ENCODE data around the gene EIF2S1. TPM values are rescaled to one million over a fixed set of nuclear protein-coding genes. Genes with fewer than 3 reads are reported as not detected.

Gene EIF2S1
- total RNA-seq, 2 experiments from 2014 or later, result 120 to 129 TPM

GRCh38 chr14:67352055-67352454 lies 8.1 kb upstream of the EIF2S1 start:
- Mint-ChIP-seq H3K4me3 (no peak overlapping the region), H3K36me3 (ENCODE audit: low read depth) (peaks cover 21% of the 10 kb centered on the region), H3K9me3 (no peaks in the 10 kb centered on the region), H3K27me3 (no peaks in the 10 kb centered on the region), H3K27ac (no peak overlapping the region), H3K4me1 (peaks cover 11% of the 10 kb centered on the region)
- no peak for DNase-seq
- POLR2A ChIA-PET, result no interaction called here
- CTCF ChIA-PET, result interaction anchor here (4.0 kb wide), 1 partner anchor 8 kb away, joined by 15 read pairs; the partner anchor contains the start of genes ATP6V1D and EIF2S1

- Mint-ChIP-seq H3K27me3 (no peaks in the 10 kb centered on the region), H3K36me3 (ENCODE audit: low read depth) (peaks cover 14% of the 10 kb centered on the region), H3K4me3 (peak overlapping the region; percentile 99), H3K4me1 (peaks cover 43% of the 10 kb centered on the region), H3K27ac (no peak overlapping the region), H3K9me3 (no peaks in the 10 kb centered on the region)
- ChIA-PET POLR2A (no interaction called here), CTCF (no interaction called here)
- DNase-seq, result no peak
These were observed 2.8 kb upstream of the EIF2S1 start for GRCh38 chr14:67357186-67357968.

- Mint-ChIP-seq H3K36me3 (ENCODE audit: low read depth) (peaks cover 15% of the 10 kb centered on the region), H3K27ac (no peak overlapping the region)
- POLR2A ChIA-PET, result no interaction called here
These were observed 2.2 kb upstream of the EIF2S1 start for GRCh38 chr14:67357969-67358354.

GRCh38 chr14:67358924-67359774 lies 979 bp upstream of the EIF2S1 start:
- H3K36me3 Mint-ChIP-seq (ENCODE audit: low read depth), result peaks cover 20% of the 10 kb centered on the region
- POLR2A ChIA-PET, result interaction anchor here (0.6 to 2.1 kb wide), 23 partner anchors 9 to 852 kb away, joined by 3 to 11 read pairs (median 5); partner anchors contain the start of genes GPHN, PIGH, RDH11 and ZFYVE26
- H3K9me3 Mint-ChIP-seq, result no peaks in the 10 kb centered on the region
- CTCF ChIA-PET, result interaction anchor here (0.6 to 1.9 kb wide), 36 partner anchors 9 to 999 kb away, joined by 3 to 15 read pairs (median 4); partner anchors contain the start of genes ARG2, GPHN, PALS1 and PIGH
- peak overlapping the region; percentile 97 for H3K27ac Mint-ChIP-seq
- no peak for DNase-seq
- H3K27me3 Mint-ChIP-seq, result no peaks in the 10 kb centered on the region
- peaks cover 58% of the 10 kb centered on the region for H3K4me1 Mint-ChIP-seq
- H3K4me3 Mint-ChIP-seq, result peak overlapping the region; percentile 99

More at GRCh38 chr14:67357969-67358354, 2.2 kb upstream of the EIF2S1 start:
- no peak for DNase-seq
- Mint-ChIP-seq H3K4me1 (peaks cover 48% of the 10 kb centered on the region), H3K27me3 (no peaks in the 10 kb centered on the region), H3K4me3 (peak overlapping the region; percentile 99), H3K9me3 (no peaks in the 10 kb centered on the region)
- CTCF ChIA-PET, result no interaction called here

GRCh38 chr14:67360470-67361206 lies 510 bp downstream of the EIF2S1 start:
- CTCF ChIA-PET, result interaction anchor here (0.9 to 1.9 kb wide), 26 partner anchors 9 to 853 kb away, joined by 3 to 15 read pairs (median 4); partner anchors contain the start of genes ARG2, GPHN, PALS1 and PIGH
- POLR2A ChIA-PET, result interaction anchor here (0.5 to 2.1 kb wide), 16 partner anchors 9 to 853 kb away, joined by 3 to 11 read pairs (median 6); partner anchors contain the start of genes GPHN, PIGH, RDH11 and ZFYVE26
- Mint-ChIP-seq H3K4me3 (peak overlapping the region; percentile 99), H3K36me3 (ENCODE audit: low read depth) (peaks cover 33% of the 10 kb centered on the region), H3K27ac (peak overlapping the region; percentile 97), H3K4me1 (peaks cover 66% of the 10 kb centered on the region), H3K9me3 (no peaks in the 10 kb centered on the region), H3K27me3 (no peaks in the 10 kb centered on the region)
- no peak for DNase-seq

GRCh38 chr14:67365476-67365875 lies 5.3 kb downstream of the EIF2S1 start:
- CTCF ChIA-PET, result no interaction called here
- POLR2A ChIA-PET, result no interaction called here
- H3K27ac Mint-ChIP-seq, result no peak overlapping the region
- DNase-seq, result no peak
- H3K27me3 Mint-ChIP-seq, result no peaks in the 10 kb centered on the region
- H3K4me3 Mint-ChIP-seq, result no peak overlapping the region
- H3K9me3 Mint-ChIP-seq, result no peaks in the 10 kb centered on the region
- H3K4me1 Mint-ChIP-seq, result peaks cover 49% of the 10 kb centered on the region
- H3K36me3 Mint-ChIP-seq (ENCODE audit: low read depth), result peaks cover 60% of the 10 kb centered on the region

- peaks cover 60% of the 10 kb centered on the region for H3K36me3 Mint-ChIP-seq (ENCODE audit: low read depth)
- H3K27me3 Mint-ChIP-seq, result no peaks in the 10 kb centered on the region
- POLR2A ChIA-PET, result interaction anchor here (1.3 kb wide), 1 partner anchor 11 kb away, joined by 6 read pairs; the partner anchor contains the start of genes ATP6V1D and EIF2S1
- DNase-seq, result no peak
- H3K9me3 Mint-ChIP-seq, result no peaks in the 10 kb centered on the region
- no peak overlapping the region for H3K4me3 Mint-ChIP-seq
- H3K27ac Mint-ChIP-seq, result no peak overlapping the region
- CTCF ChIA-PET, result interaction anchor here (0.7 to 1.8 kb wide), 2 partner anchors 9 to 11 kb away, joined by 3 to 6 read pairs; partner anchors contain the start of gene ATP6V1D
- H3K4me1 Mint-ChIP-seq, result peaks cover 33% of the 10 kb centered on the region
These were observed 10.7 kb downstream of the EIF2S1 start for GRCh38 chr14:67370830-67371229.

- ChIA-PET CTCF (interaction anchor here (0.7 to 1.8 kb wide), 2 partner anchors 10 to 12 kb away, joined by 3 to 6 read pairs; partner anchors contain the start of gene ATP6V1D), POLR2A (interaction anchor here (1.3 to 1.9 kb wide), 2 partner anchors 11 to 12 kb away, joined by 6 read pairs; partner anchors contain the start of genes ATP6V1D and EIF2S1)
- Mint-ChIP-seq H3K4me1 (peaks cover 33% of the 10 kb centered on the region), H3K27me3 (no peaks in the 10 kb centered on the region), H3K36me3 (ENCODE audit: low read depth) (peaks cover 56% of the 10 kb centered on the region), H3K9me3 (no peaks in the 10 kb centered on the region), H3K4me3 (no peak overlapping the region), H3K27ac (no peak overlapping the region)
- DNase-seq, result no peak
These were observed 11.4 kb downstream of the EIF2S1 start for GRCh38 chr14:67371247-67372148.

- POLR2A ChIA-PET, result interaction anchor here (1.9 kb wide), 1 partner anchor 13 kb away, joined by 6 read pairs; the partner anchor contains the start of gene ATP6V1D
- Mint-ChIP-seq H3K27me3 (no peaks in the 10 kb centered on the region), H3K9me3 (no peaks in the 10 kb centered on the region), H3K4me3 (no peak overlapping the region), H3K36me3 (ENCODE audit: low read depth) (peaks cover 59% of the 10 kb centered on the region), H3K4me1 (peaks cover 29% of the 10 kb centered on the region), H3K27ac (no peak overlapping the region)
- DNase-seq, result no peak
- CTCF ChIA-PET, result no interaction called here
These were observed 12.7 kb downstream of the EIF2S1 start for GRCh38 chr14:67372833-67373232.

GRCh38 chr14:67373347-67373746 lies 13.2 kb downstream of the EIF2S1 start:
- Mint-ChIP-seq H3K27ac (peak overlapping the region; percentile 21), H3K4me3 (no peak overlapping the region), H3K4me1 (peaks cover 27% of the 10 kb centered on the region), H3K36me3 (ENCODE audit: low read depth) (peaks cover 56% of the 10 kb centered on the region), H3K27me3 (no peaks in the 10 kb centered on the region), H3K9me3 (no peaks in the 10 kb centered on the region)
- no peak for DNase-seq
- ChIA-PET CTCF (no interaction called here), POLR2A (interaction anchor here (1.9 kb wide), 1 partner anchor 14 kb away, joined by 6 read pairs; the partner anchor contains the start of gene ATP6V1D)

- Mint-ChIP-seq H3K27me3 (no peaks in the 10 kb centered on the region), H3K36me3 (ENCODE audit: low read depth) (peaks cover 66% of the 10 kb centered on the region), H3K4me1 (peaks cover 7% of the 10 kb centered on the region), H3K27ac (no peak overlapping the region), H3K4me3 (no peak overlapping the region), H3K9me3 (no peaks in the 10 kb centered on the region)
- ChIA-PET CTCF (interaction anchor here (1.6 kb wide), 1 partner anchor 194 kb away, joined by 4 read pairs; no protein-coding TSS in a partner anchor), POLR2A (interaction anchor here (1.4 kb wide), 1 partner anchor 18 kb away, joined by 4 read pairs; the partner anchor contains the start of genes ATP6V1D and EIF2S1)
- no peak for DNase-seq
These were observed 17.8 kb downstream of the EIF2S1 start for GRCh38 chr14:67377916-67378315.

All from activated CD4-positive, alpha-beta memory T cell treated with anti-CD3 and anti-CD28 coated beads, Interleukin-2, amount 10 ng/mL, durations not matched to agents 7 days and 5 days (primary cell).